Measurements from ENCODE around the gene HRAS. TPM values are rescaled to one million over a fixed set of nuclear protein-coding genes. Genes with fewer than 3 reads are reported as not detected.

Gene HRAS
- total and polyA plus RNA-seq, 2 of the 13 experiments (the other 11 are each of a cell fraction or from before 2014, with no cell fraction given): 32.9 to 50.0 TPM

DNA sequence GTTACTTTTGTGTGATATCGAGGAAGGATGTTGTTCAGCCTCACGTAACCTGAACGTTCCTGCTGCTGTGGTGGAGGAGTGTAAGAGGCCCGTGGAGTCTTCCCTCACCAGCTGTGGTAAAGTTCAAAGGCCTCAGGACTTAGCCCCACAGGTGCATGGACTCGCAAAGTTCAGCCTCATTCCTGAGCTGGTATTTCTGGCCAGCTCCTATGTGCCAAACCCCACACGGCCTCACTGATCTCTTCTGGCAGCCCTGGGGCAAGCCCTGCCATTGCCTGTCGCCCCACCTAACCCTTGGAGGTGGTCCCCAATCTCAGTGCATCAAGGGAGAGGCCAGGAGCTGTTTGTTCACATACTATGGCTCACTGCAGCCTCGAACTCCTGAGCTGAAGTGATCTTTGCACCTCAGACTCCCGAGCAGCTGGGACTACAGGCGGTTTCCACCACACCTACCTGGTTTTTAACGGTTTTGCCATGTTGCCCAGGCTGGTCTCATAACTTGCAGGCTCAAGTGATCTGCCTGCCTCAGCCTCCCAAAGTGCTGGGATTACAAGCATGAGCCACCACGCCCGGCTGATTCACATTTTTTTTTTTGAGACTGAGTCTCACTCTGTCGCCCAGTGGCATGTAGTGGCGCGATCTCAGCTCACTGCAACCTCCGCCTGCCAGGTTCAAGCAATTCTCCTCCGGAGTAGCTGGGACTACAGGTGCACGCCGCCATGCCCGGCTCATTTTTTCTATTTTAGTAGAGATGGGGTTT, 43.1 kb upstream of the HRAS start (continued):
- TF ChIP-seq LCORL (IDR thresholded peaks at IDR 0.05) (no peak), LCORL (CRISPR knock-in tag; IDR thresholded peaks at IDR 0.05) (0 out of 2 replicates have a peak, but pooled peaks have one; percentile 42), ATF7 (IDR thresholded peaks at IDR 0.05) (no peak), ATF7 (CRISPR knock-in tag; IDR thresholded peaks at IDR 0.05) (no peak), ZNF605 (CRISPR knock-in tag; IDR thresholded peaks at IDR 0.05) (no peak), ZNF746 (CRISPR knock-in tag; IDR thresholded peaks at IDR 0.05) (no peak), HNF4A (CRISPR knock-in tag; IDR thresholded peaks at IDR 0.05) (peak; percentile 85), ARNTL (CRISPR knock-in tag; IDR thresholded peaks at IDR 0.05) (0 out of 2 replicates have a peak, but pooled peaks have one; percentile 33)

DNA sequence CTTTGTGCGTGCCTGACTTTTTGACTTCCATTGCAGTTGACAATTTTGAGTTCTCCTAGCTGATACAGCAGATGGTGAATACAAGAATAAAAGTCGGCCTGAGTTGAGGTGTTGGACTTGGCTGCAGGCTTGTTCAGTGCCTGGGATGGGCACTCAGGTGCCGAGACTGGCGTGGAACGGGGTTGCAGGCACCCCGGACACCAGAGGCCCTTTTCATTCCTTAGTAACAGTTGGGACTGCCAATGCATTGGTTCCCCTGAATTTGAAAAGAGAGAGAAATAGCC, 42.2 kb upstream of the HRAS start:
- Histone ChIP-seq H3K9me3 (ENCODE audit: low read length) (no peaks in the 10 kb centered on the region), H3K36me3 (replicated peaks in 1 of 2; ENCODE audit: control insufficient read depth in 1 of 2, insufficient read depth in 2 of 2, low read length in 2 of 2) (peaks cover 8 to 14% of the 10 kb centered on the region in 2 experiments; a peak in 4 of 5 replicates), H3K27me3 (ENCODE audit: control insufficient read depth in 1 of 2, insufficient read depth in 2 of 2, low read length in 2 of 2) (no peaks in the 10 kb centered on the region; a peak in 1 of 5 replicates), H3K4me1 (ENCODE audit: insufficient read depth, low read length) (peaks cover 54% of the 10 kb centered on the region), H4K20me1 (ENCODE audit: insufficient read depth, low read length) (peaks cover 43% of the 10 kb centered on the region), H3K4me2 (ENCODE audit: low read depth, low read length) (peak overlapping the region; percentile 94), H3K27ac (ENCODE audit: extremely low read length, insufficient read depth, low read length) (peak overlapping the region; percentile 80), H3K79me2 (ENCODE audit: insufficient read depth, low read length) (peaks cover 56% of the 10 kb centered on the region), H3K4me3 (replicated peaks in 1 of 3; ENCODE audit: insufficient read depth in 1 of 3, low read depth in 2 of 3, low read length in 3 of 3) (peak overlapping the region; percentile 78 to 100 (median 92)), H2AFZ (ENCODE audit: low read length) (no peak overlapping the region), H3K9ac (ENCODE audit: insufficient read depth, low read depth, low read length) (peak overlapping the region; percentile 100)
- in situ Hi-C loops (cut with HindIII; ENCODE audit: extremely low pct_ligation_motif_present, low pct_unique_long_range_greater_than_20kb): no loop called here
- TF ChIP-seq, protein P1, sequence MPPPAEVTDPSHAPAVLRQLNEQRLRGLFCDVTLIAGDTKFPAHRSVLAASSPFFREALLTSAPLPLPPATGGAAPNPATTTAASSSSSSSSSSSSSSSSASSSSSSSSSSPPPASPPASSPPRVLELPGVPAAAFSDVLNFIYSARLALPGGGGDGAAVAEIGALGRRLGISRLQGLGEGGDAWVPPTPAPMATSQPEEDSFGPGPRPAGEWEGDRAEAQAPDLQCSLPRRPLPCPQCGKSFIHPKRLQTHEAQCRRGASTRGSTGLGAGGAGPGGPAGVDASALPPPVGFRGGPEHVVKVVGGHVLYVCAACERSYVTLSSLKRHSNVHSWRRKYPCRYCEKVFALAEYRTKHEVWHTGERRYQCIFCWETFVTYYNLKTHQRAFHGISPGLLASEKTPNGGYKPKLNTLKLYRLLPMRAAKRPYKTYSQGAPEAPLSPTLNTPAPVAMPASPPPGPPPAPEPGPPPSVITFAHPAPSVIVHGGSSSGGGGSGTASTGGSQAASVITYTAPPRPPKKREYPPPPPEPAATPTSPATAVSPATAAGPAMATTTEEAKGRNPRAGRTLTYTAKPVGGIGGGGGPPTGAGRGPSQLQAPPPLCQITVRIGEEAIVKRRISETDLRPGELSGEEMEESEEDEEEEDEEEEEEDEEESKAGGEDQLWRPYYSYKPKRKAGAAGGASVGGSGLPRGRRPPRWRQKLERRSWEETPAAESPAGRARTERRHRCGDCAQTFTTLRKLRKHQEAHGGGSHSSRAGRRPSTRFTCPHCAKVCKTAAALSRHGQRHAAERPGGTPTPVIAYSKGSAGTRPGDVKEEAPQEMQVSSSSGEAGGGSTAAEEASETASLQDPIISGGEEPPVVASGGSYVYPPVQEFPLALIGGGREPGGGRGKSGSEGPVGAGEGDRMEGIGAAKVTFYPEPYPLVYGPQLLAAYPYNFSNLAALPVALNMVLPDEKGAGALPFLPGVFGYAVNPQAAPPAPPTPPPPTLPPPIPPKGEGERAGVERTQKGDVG (CRISPR knock-in tag; IDR thresholded peaks at IDR 0.05; ENCODE audit: borderline replicate concordance): no peak
- 0 out of 2 replicates have a peak, but pooled peaks have one; percentile 18 for TF ChIP-seq PHF20 (CRISPR knock-in tag; IDR thresholded peaks at IDR 0.05)
- TF ChIP-seq, protein P2, sequence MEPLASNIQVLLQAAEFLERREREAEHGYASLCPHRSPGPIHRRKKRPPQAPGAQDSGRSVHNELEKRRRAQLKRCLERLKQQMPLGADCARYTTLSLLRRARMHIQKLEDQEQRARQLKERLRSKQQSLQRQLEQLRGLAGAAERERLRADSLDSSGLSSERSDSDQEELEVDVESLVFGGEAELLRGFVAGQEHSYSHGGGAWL (CRISPR knock-in tag; IDR thresholded peaks at IDR 0.05): 0 out of 2 replicates have a peak, but pooled peaks have one; percentile 25
- TF ChIP-seq ASH2L (IDR thresholded peaks at IDR 0.05; ENCODE audit: insufficient read length, low read depth, low read length): peak; percentile 33
- DNase-seq (ENCODE audit: low spot score) (no peak), FAIRE-seq (no peak), ATAC-seq (no peak)
- intact Hi-C loops (cut with micrococcal nuclease; ENCODE audit: unreplicated experiment): no loop called here
- 5% methylated on average over 6 of the region's 6 CpGs for WGBS (ENCODE audit: low lambda C conversion rate)
- POLR2A ChIA-PET: interaction anchor here (0.7 to 1.3 kb wide), 2 partner anchors 8 to 23 kb away, joined by 3 read pairs; no protein-coding TSS in a partner anchor
- TSS peak; percentile 60 for BruUV-seq (replicated peaks)
- CTCF ChIA-PET (ENCODE audit: low intra/inter-chr PET ratio, low total read pairs): no interaction called here
